OCI-LY3 (cell line): ENCODE data around the gene EIF4A3.

Experiments
- EZH2phosphoT487 ChIP-seq: fragments of 200-600 bp; shearing (Covaris generic); IDR thresholded peaks from 2 replicates; pipeline ENCODE4 v1.6.1; 2018; ENCODE audit warnings: antibody characterized with exemption, mixed run types, low read depth
- TF ChIP-seq, protein P1 (sequence below): fragments of 200-600, 300-600 bp; sonication (generic); IDR thresholded peaks from 2 replicates; pipeline ENCODE4 v1.5.1; 2014; ENCODE audit warnings: antibody characterized with exemption, low read length, low read depth

DNA sequence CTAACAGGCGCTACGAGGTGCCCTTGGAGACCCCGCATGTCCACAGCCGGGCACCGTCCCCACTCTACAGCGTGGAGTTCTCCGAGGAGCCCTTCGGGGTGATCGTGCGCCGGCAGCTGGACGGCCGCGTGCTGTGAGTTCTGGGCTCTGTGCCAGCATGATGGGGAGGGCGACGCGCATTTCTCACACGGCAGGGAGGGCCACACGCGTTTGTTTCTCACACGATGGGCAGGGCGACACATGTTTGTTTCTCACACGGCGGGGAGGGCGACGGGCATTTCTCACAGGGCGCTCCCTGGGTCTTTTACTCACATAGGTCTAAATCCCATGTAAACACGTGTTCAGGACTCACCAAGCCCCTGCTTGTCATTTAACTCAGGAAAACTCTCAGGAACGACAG is 41.2 kb downstream of the EIF4A3 start:
- TF ChIP-seq, protein P1, sequence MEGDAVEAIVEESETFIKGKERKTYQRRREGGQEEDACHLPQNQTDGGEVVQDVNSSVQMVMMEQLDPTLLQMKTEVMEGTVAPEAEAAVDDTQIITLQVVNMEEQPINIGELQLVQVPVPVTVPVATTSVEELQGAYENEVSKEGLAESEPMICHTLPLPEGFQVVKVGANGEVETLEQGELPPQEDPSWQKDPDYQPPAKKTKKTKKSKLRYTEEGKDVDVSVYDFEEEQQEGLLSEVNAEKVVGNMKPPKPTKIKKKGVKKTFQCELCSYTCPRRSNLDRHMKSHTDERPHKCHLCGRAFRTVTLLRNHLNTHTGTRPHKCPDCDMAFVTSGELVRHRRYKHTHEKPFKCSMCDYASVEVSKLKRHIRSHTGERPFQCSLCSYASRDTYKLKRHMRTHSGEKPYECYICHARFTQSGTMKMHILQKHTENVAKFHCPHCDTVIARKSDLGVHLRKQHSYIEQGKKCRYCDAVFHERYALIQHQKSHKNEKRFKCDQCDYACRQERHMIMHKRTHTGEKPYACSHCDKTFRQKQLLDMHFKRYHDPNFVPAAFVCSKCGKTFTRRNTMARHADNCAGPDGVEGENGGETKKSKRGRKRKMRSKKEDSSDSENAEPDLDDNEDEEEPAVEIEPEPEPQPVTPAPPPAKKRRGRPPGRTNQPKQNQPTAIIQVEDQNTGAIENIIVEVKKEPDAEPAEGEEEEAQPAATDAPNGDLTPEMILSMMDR = no peak
- no peak for TF ChIP-seq EZH2phosphoT487
